GM23248 (cell line): ENCODE data around the gene RHOD. TPM values are rescaled to one million over a fixed set of nuclear protein-coding genes. Genes with fewer than 3 reads are reported as not detected.
A peak's percentile ranks its signal among the peaks of the same experiment; 100 is the strongest.

Experiments used
- DNase-seq: peaks from one replicate; pipeline ENCODE4 v3.0.0-alpha.2; 2015
- H2AFZ ChIP-seq: fragments of 200-600 bp; sonication (generic); 2 replicates; pipeline ENCODE4 v1.6.1; 2016; ENCODE audit warnings: antibody characterized with exemption
- H3F3A ChIP-seq: fragments of 200-600 bp; sonication (generic); 2 replicates; pipeline ENCODE4 v1.6.1; 2016; ENCODE audit warnings: mild to moderate bottlenecking, antibody characterized with exemption, mixed run types; ENCODE audit not compliant: insufficient read depth
- H3K27ac ChIP-seq: fragments of 200-600 bp; sonication (generic); 2 replicates; pipeline ENCODE4 v1.5.1; 2016; ENCODE audit warnings: mild to moderate bottlenecking
- H3K27me3 ChIP-seq: fragments of 200-600 bp; sonication (generic); replicated peaks from 2 replicates; pipeline ENCODE4 v1.6.1; 2016; ENCODE audit warnings: mild to moderate bottlenecking; ENCODE audit not compliant: insufficient read depth
- H3K36me3 ChIP-seq: fragments of 200-600 bp; sonication (generic); 2 replicates; pipeline ENCODE4 v1.6.1; 2016; ENCODE audit warnings: low read depth, mild to moderate bottlenecking
- H3K4me1 ChIP-seq: fragments of 200-600 bp; sonication (generic); 2 replicates; pipeline ENCODE4 v1.6.1; 2016; ENCODE audit warnings: mild to moderate bottlenecking; ENCODE audit not compliant: insufficient read depth
- H3K4me2 ChIP-seq: fragments of 200-600 bp; sonication (generic); one replicate; pipeline ENCODE4 v1.6.1; 2016; ENCODE audit warnings: mild to moderate bottlenecking; ENCODE audit not compliant: unreplicated experiment
- H3K4me3 ChIP-seq: fragments of 200-600 bp; sonication (generic); 2 replicates; pipeline ENCODE4 v1.5.1; 2016; ENCODE audit warnings: mild to moderate bottlenecking
- H3K79me2 ChIP-seq: fragments of 200-600 bp; sonication (generic); 2 replicates; pipeline ENCODE4 v1.6.1; 2016; ENCODE audit warnings: mild to moderate bottlenecking; ENCODE audit not compliant: insufficient read depth
- H3K9ac ChIP-seq: fragments of 200-600 bp; sonication (generic); 2 replicates; pipeline ENCODE4 v1.6.1; 2016; ENCODE audit warnings: mild to moderate bottlenecking
- H3K9me2 ChIP-seq: fragments of 200-600 bp; sonication (generic); 2 replicates; pipeline ENCODE4 v1.6.1; 2016; ENCODE audit warnings: mixed run types, mild to moderate bottlenecking, moderate library complexity; ENCODE audit not compliant: insufficient read depth
- H3K9me3 ChIP-seq: fragments of 200-600 bp; sonication (generic); one replicate; pipeline ENCODE4 v1.6.1; 2017; ENCODE audit warnings: low read depth
- H4K20me1 ChIP-seq: fragments of 200-600 bp; sonication (generic); 2 replicates; pipeline ENCODE4 v1.6.0; 2016; ENCODE audit not compliant: insufficient read depth
- EZH2 ChIP-seq: fragments of 200-600 bp; sonication (generic); IDR thresholded peaks from 2 replicates; pipeline ENCODE4 v1.6.1; 2018; ENCODE audit warnings: antibody characterized with exemption, mild to moderate bottlenecking; ENCODE audit not compliant: insufficient read depth, poor library complexity, severe bottlenecking
- EZH2phosphoT487 ChIP-seq: fragments of 200-600 bp; sonication (generic); IDR thresholded peaks from 2 replicates; pipeline ENCODE4 v1.6.1; 2018; ENCODE audit warnings: antibody characterized with exemption, moderate library complexity, mild to moderate bottlenecking, low read depth; ENCODE audit not compliant: insufficient read depth
- WGBS, 2 experiments: methylation state at CpG; one replicate each; pipeline ENCODE4 v1.1.6; 2015 to 2017; ENCODE audit warnings: low lambda C conversion rate in 2 of 2, low coverage in 1 of 2; ENCODE audit errors: missing lambda C conversion rate in 2 of 2; 5-methylcytosine and 5-hydroxymethylcytosine counted together
- in situ Hi-C: fragments of 300-500 bp; cut with MboI; formaldehyde crosslinking; loops from 2 replicates; pipeline ENCODE4 v1.15.0; 2020
- polyA plus RNA-seq: library from polyadenylated mRNA; unstranded; fragments of >200 nt; fragmentation: Nextera tagmentation; extraction: Ambion mirVana; gene quantifications from 2 replicates; pipeline ENCODE4 v1.2.1, GENCODE V29; 2016
- total RNA-seq: library from RNA; depleted of rRNA; stranded (reverse); fragments of >200 nt; shearing (Covaris generic); gene quantifications from 2 replicates; pipeline ENCODE4 v1.2.3, GENCODE V29; 2014

RHOD gene
- total and polyA plus RNA-seq, 2 experiments from 2014 or later, result 28.7 to 32.3 TPM

GRCh38 chr11:67111261-67111660 lies 54.6 kb downstream of the RHOD start:
- in situ Hi-C loops, result no loop called here
- Histone ChIP-seq H3K79me2 (no peaks in the 10 kb centered on the region), H3K9ac (no peak overlapping the region), H3F3A (peaks cover 12% of the 10 kb centered on the region; the same call in 1 of the 2 replicates), H3K4me1 (0 out of 2 replicates have a peak, but pooled peaks cover 4% of the 10 kb centered on the region), H3K4me2 (peak overlapping the region; percentile 23), H3K36me3 (no peaks in the 10 kb centered on the region), H3K27ac (no peak overlapping the region), H3K27me3 (no peaks in the 10 kb centered on the region), H4K20me1 (no peaks in the 10 kb centered on the region), H3K4me3 (no peak overlapping the region), H3K9me3 (no peaks in the 10 kb centered on the region), H3K9me2 (no peaks in the 10 kb centered on the region), H2AFZ (0 out of 2 replicates have a peak overlapping the region, but pooled peaks have one; percentile 17)
- 10 to 16% methylated on average over 1 of the region's 1 CpG for WGBS, 2 experiments
- TF ChIP-seq EZH2 (no peak), EZH2phosphoT487 (no peak)
- DNase-seq, result peak; percentile 38

DNA sequence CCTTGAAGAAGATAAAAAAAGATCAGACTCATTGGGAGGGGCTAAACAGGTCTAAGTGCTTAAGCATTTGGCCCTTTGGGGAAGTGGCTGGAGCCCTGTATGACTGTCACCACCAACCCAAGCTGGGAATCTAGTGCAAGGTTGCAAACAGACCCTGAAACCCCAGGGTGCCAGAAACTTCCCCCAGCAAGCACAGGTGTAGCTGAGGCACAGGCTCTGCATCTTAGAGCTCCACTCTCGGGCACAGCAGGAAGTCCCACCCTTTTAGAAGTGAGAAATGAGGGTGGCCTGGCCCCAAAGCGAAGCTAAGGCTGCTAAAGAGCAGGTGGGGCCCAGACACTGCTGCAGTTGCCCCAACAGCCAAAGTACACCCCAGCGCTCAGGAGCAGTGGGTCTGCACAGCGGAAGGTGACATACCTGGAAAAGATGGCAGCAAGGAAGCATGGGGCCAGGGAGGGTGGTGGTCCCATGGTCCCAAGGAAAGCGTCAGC lies 56.6 kb downstream of the RHOD start:
- Histone ChIP-seq H3K36me3 (no peaks in the 10 kb centered on the region), H3K4me1 (0 out of 2 replicates have a peak, but pooled peaks cover 4% of the 10 kb centered on the region), H3F3A (peaks cover 22% of the 10 kb centered on the region), H3K9me3 (no peaks in the 10 kb centered on the region), H3K9me2 (no peaks in the 10 kb centered on the region), H3K79me2 (no peaks in the 10 kb centered on the region), H3K4me3 (no peak overlapping the region), H4K20me1 (no peaks in the 10 kb centered on the region), H3K27ac (no peak overlapping the region), H2AFZ (no peak overlapping the region), H3K4me2 (no peak overlapping the region), H3K9ac (no peak overlapping the region), H3K27me3 (no peaks in the 10 kb centered on the region)
- DNase-seq, result no peak
- in situ Hi-C loops, result no loop called here
- 87 to 90% methylated on average over 5 of the region's 5 CpGs for WGBS, 2 experiments
- TF ChIP-seq EZH2 (no peak), EZH2phosphoT487 (no peak)

DNA sequence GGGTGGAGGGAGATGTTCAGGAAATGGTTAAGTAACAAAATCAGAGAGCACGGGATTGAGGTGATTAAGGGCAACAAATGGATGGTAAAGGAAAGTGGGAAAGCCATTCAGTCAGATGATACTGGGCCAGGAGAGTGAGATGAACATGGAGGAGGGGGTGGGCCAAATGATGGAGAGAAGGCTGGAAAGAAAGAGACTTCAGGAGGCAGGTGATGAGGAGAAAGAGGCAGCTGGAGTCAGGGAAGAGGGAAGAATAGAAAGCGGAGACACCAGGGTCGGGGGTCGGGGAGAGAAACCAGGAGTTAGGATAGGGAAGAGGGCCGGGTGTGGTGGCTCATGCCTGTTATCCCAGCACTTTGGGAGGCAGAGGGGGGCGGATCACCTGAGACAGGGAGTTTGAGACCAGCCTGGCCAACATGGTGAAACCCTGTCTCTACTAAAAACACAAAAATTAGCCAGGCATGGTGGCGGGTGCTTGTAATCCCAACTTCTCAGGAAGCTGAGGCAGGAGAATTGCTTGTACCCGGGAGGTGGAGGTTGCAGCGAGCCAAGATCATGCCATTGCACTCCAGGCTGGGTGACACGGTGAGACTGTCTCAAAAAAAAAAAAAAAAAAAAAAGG lies 57.7 kb downstream of the RHOD start:
- Histone ChIP-seq H3F3A (peaks cover 22% of the 10 kb centered on the region), H3K36me3 (no peaks in the 10 kb centered on the region), H3K27ac (no peak overlapping the region), H3K9ac (no peak overlapping the region), H3K9me2 (no peaks in the 10 kb centered on the region), H3K4me2 (no peak overlapping the region), H2AFZ (no peak overlapping the region), H4K20me1 (no peaks in the 10 kb centered on the region), H3K9me3 (no peaks in the 10 kb centered on the region), H3K27me3 (no peaks in the 10 kb centered on the region), H3K79me2 (no peaks in the 10 kb centered on the region), H3K4me1 (0 out of 2 replicates have a peak, but pooled peaks cover 4% of the 10 kb centered on the region), H3K4me3 (no peak overlapping the region)
- TF ChIP-seq EZH2 (no peak), EZH2phosphoT487 (no peak)
- in situ Hi-C loops, result no loop called here
- 87 to 88% methylated on average over 9 to 10 of the region's 10 CpGs for WGBS, 2 experiments
- no peak for DNase-seq

- H3K27ac ChIP-seq, result no peak overlapping the region
- 0 out of 2 replicates have a peak, but pooled peaks cover 4% of the 10 kb centered on the region for H3K4me1 ChIP-seq
- H3K4me3 ChIP-seq, result no peak overlapping the region
- H4K20me1 ChIP-seq, result no peaks in the 10 kb centered on the region; the same call in 1 of the 2 replicates
- H3K4me2 ChIP-seq, result no peak overlapping the region
- 82 to 83% methylated on average over 3 of the region's 3 CpGs for WGBS, 2 experiments
- H3K36me3 ChIP-seq, result no peaks in the 10 kb centered on the region
- H3F3A ChIP-seq, result peaks cover 24% of the 10 kb centered on the region
- H3K9me3 ChIP-seq, result no peaks in the 10 kb centered on the region
- peaks cover 22% of the 10 kb centered on the region for H3K79me2 ChIP-seq
- H2AFZ ChIP-seq, result peak overlapping the region; percentile 74; the same call in 1 of the 2 replicates
- no peaks in the 10 kb centered on the region for H3K27me3 ChIP-seq
- TF ChIP-seq EZH2phosphoT487 (no peak), EZH2 (no peak)
- H3K9me2 ChIP-seq, result no peaks in the 10 kb centered on the region
- H3K9ac ChIP-seq, result no peak overlapping the region
- in situ Hi-C loops, result no loop called here
- DNase-seq, result no peak
Measured at GRCh38 chr11:67116758-67117105, 60.1 kb downstream of the RHOD start.
